HepG2 (cell line): Measurements from ENCODE around the gene CEP43. TPM values are rescaled to one million over a fixed set of nuclear protein-coding genes. Genes with fewer than 3 reads are reported as not detected.
A peak's percentile ranks its signal among the peaks of the same experiment; 100 is the strongest.

Experiments used
- AKAP8 ChIP-seq: sonication (generic); formaldehyde crosslinking; IDR thresholded peaks from 2 replicates; pipeline ENCODE4 v1.5.1; 2020; ENCODE audit warnings: mild to moderate bottlenecking, missing genetic modification reagents
- CHCHD3 ChIP-seq: sonication (generic); formaldehyde crosslinking; IDR thresholded peaks from 2 replicates; pipeline ENCODE4 v1.8.0; 2022; ENCODE audit warnings: mild to moderate bottlenecking, missing genetic modification reagents, moderate library complexity
- CREB1 ChIP-seq, 2 experiments: fragments of 450-650 bp in 1 of 2; IDR thresholded peaks; 2 replicates each; pipeline ENCODE4 v1.6.1; 2016 to 2017; ENCODE audit warnings: control low read depth in 1 of 2, mild to moderate bottlenecking in 1 of 2, missing compliant biosample characterization in 1 of 2, missing genetic modification characterization in 1 of 2
- CREBL2 ChIP-seq: sonication (generic); formaldehyde crosslinking; IDR thresholded peaks from 2 replicates; pipeline ENCODE4 v1.8.1; 2023; ENCODE audit warnings: missing genetic modification reagents, mild to moderate bottlenecking, borderline replicate concordance
- FLYWCH1 ChIP-seq: sonication (generic); formaldehyde crosslinking; IDR thresholded peaks from 2 replicates; pipeline ENCODE4 v1.8.1; 2023; ENCODE audit warnings: mild to moderate bottlenecking, missing genetic modification reagents
- GMEB1 ChIP-seq: sonication (generic); formaldehyde crosslinking; IDR thresholded peaks from 2 replicates; pipeline ENCODE4 v1.5.1; 2020; ENCODE audit warnings: missing genetic modification reagents, mild to moderate bottlenecking, borderline replicate concordance
- IRF2 ChIP-seq: IDR thresholded peaks from 2 replicates; pipeline ENCODE4 v1.6.1; 2018; ENCODE audit warnings: missing genetic modification reagents, missing compliant biosample characterization
- IRX3 ChIP-seq: sonication (generic); formaldehyde crosslinking; IDR thresholded peaks from 2 replicates; pipeline ENCODE4 v1.8.1; 2023; ENCODE audit warnings: mild to moderate bottlenecking, low read depth, missing genetic modification reagents, borderline replicate concordance
- JDP2 ChIP-seq: sonication (generic); formaldehyde crosslinking; IDR thresholded peaks from 2 replicates; pipeline ENCODE4 v1.8.1; 2022; ENCODE audit warnings: missing genetic modification reagents, borderline replicate concordance
- KLF9 ChIP-seq: IDR thresholded peaks from 2 replicates; pipeline ENCODE4 v1.6.1; 2016; ENCODE audit warnings: low read depth
- KMT2A ChIP-seq: sonication (generic); formaldehyde crosslinking; IDR thresholded peaks from 2 replicates; pipeline ENCODE4 v1.4.0; 2020; ENCODE audit warnings: missing genetic modification reagents
- MAX ChIP-seq: IDR thresholded peaks from 2 replicates; pipeline ENCODE4 v1.6.1; 2012; ENCODE audit warnings: inconsistent platforms
- PRMT3 ChIP-seq: sonication (generic); formaldehyde crosslinking; IDR thresholded peaks from 2 replicates; pipeline ENCODE4 v1.8.1; 2022; ENCODE audit warnings: low read depth, mild to moderate bottlenecking, moderate library complexity, missing genetic modification reagents, borderline replicate concordance
- RBFOX2 ChIP-seq: fragments of 200-400 bp; formaldehyde crosslinking; IDR thresholded peaks from 2 replicates; pipeline ENCODE4 v1.6.1; 2017; ENCODE audit warnings: low read depth, mild to moderate bottlenecking, low read length
- SNAI1 ChIP-seq: sonication (generic); formaldehyde crosslinking; IDR thresholded peaks from 2 replicates; pipeline ENCODE4 v1.5.0; 2020; ENCODE audit warnings: mild to moderate bottlenecking, missing genetic modification reagents, borderline replicate concordance
- TAF1 ChIP-seq: sonication (generic); formaldehyde crosslinking; IDR thresholded peaks from 2 replicates; pipeline ENCODE4 v1.4.0; 2020; ENCODE audit warnings: missing genetic modification reagents
- THAP9 ChIP-seq: sonication (generic); formaldehyde crosslinking; IDR thresholded peaks from 2 replicates; pipeline ENCODE4; 2020; ENCODE audit warnings: missing genetic modification reagents, mild to moderate bottlenecking, borderline replicate concordance
- ZBTB7A ChIP-seq: sonication (generic); formaldehyde crosslinking; IDR thresholded peaks from 2 replicates; pipeline ENCODE4 v1.8.0; 2022; ENCODE audit warnings: mild to moderate bottlenecking, missing genetic modification reagents
- ZFX ChIP-seq: sonication (generic); formaldehyde crosslinking; IDR thresholded peaks from 2 replicates; pipeline ENCODE4 v1.4.0; 2020; ENCODE audit warnings: mild to moderate bottlenecking, low read depth, missing genetic modification reagents, moderate library complexity
- ZNF276 ChIP-seq: sonication (generic); formaldehyde crosslinking; IDR thresholded peaks from 2 replicates; pipeline ENCODE4 v1.4.0; 2020; ENCODE audit warnings: mild to moderate bottlenecking, low read depth, missing genetic modification reagents
- ZNF383 ChIP-seq: sonication (generic); formaldehyde crosslinking; IDR thresholded peaks from 2 replicates; pipeline ENCODE4 v1.4.0; 2020; ENCODE audit warnings: missing genetic modification reagents, mild to moderate bottlenecking, borderline replicate concordance
- ZNF75D ChIP-seq: sonication (generic); formaldehyde crosslinking; IDR thresholded peaks from 2 replicates; pipeline ENCODE4 v1.8.1; 2023; ENCODE audit warnings: missing genetic modification reagents, mild to moderate bottlenecking, borderline replicate concordance
- polyA plus RNA-seq, 8 experiments: library from polyadenylated mRNA; depleted of rRNA in 3 of 8; stranded (reverse) in 7 of 8; unstranded in 1 of 8; fragments of >200 nt; fragmentation: Illumina TruSeq in 4 of 8; extraction: Trizol in 4 of 8; gene quantifications; 2 replicates each; pipeline versions ENCODE4 v1.2.1 to v1.2.3, GENCODE V29; 2011 to 2016; ENCODE audit warnings: low read depth in 4 of 8, missing spikeins in 1 of 8, mixed read lengths in 1 of 8; ENCODE audit not compliant: insufficient read depth in 1 of 8
- total RNA-seq, 5 experiments: library from RNA; depleted of rRNA; stranded (reverse); fragments of >200 nt; fragmentation: Illumina TruSeq; extraction: Trizol; gene quantifications; 2 replicates each; pipeline ENCODE4 v1.2.3, GENCODE V29; 2016; ENCODE audit warnings: low read depth in 1 of 5

CEP43 gene
- total and polyA plus RNA-seq, 2 of the 13 experiments (the other 11 are each of a cell fraction or from before 2014, with no cell fraction given) = 29.3 to 73.9 TPM

GRCh38 chr6:166956444-166957086 is 42.6 kb upstream of the CEP43 start, which contains the start of gene RNASET2 (continued):
- TF ChIP-seq CREB1 (IDR thresholded peaks at IDR 0.05) (0 out of 2 replicates have a peak, but pooled peaks have one; percentile 9), CREB1 (CRISPR knock-in tag; IDR thresholded peaks at IDR 0.05) (no peak), KLF9 (peak; percentile 99), KMT2A (CRISPR knock-in tag) (0 out of 2 replicates have a peak, but pooled peaks have one; percentile 13), ZBTB7A (CRISPR knock-in tag) (peak; percentile 79; the same call in 1 of the 2 replicates), JDP2 (CRISPR knock-in tag) (0 out of 2 replicates have a peak, but pooled peaks have one; percentile 18), PRMT3 (CRISPR knock-in tag) (peak; percentile 41; the same call in 1 of the 2 replicates), CREBL2 (CRISPR knock-in tag) (peak; percentile 66; the same call in 1 of the 2 replicates), AKAP8 (CRISPR knock-in tag) (peak; percentile 99), ZFX (CRISPR knock-in tag) (peak; percentile 92), ZNF276 (CRISPR knock-in tag) (peak; percentile 89), GMEB1 (CRISPR knock-in tag) (peak; percentile 80), RBFOX2 (peak; percentile 97), ZNF383 (peak; percentile 53; the same call in 1 of the 2 replicates), SNAI1 (CRISPR knock-in tag) (no peak), ZNF75D (CRISPR knock-in tag) (no peak), TAF1 (CRISPR knock-in tag) (peak; percentile 91), IRX3 (CRISPR knock-in tag) (0 out of 2 replicates have a peak, but pooled peaks have one; percentile 12), FLYWCH1 (CRISPR knock-in tag) (no peak), IRF2 (peak; percentile 50; the same call in 1 of the 2 replicates), THAP9 (CRISPR knock-in tag) (0 out of 2 replicates have a peak, but pooled peaks have one; percentile 89), CHCHD3 (CRISPR knock-in tag) (peak; percentile 25; the same call in 1 of the 2 replicates), MAX (peak; percentile 80)
